ENCODE data around the gene SPI1. TPM values are rescaled to one million over a fixed set of nuclear protein-coding genes. Genes with fewer than 3 reads are reported as not detected.

The SPI1 gene
- total RNA-seq, 1 donor from 2014 or later: 98.2 TPM

DNA sequence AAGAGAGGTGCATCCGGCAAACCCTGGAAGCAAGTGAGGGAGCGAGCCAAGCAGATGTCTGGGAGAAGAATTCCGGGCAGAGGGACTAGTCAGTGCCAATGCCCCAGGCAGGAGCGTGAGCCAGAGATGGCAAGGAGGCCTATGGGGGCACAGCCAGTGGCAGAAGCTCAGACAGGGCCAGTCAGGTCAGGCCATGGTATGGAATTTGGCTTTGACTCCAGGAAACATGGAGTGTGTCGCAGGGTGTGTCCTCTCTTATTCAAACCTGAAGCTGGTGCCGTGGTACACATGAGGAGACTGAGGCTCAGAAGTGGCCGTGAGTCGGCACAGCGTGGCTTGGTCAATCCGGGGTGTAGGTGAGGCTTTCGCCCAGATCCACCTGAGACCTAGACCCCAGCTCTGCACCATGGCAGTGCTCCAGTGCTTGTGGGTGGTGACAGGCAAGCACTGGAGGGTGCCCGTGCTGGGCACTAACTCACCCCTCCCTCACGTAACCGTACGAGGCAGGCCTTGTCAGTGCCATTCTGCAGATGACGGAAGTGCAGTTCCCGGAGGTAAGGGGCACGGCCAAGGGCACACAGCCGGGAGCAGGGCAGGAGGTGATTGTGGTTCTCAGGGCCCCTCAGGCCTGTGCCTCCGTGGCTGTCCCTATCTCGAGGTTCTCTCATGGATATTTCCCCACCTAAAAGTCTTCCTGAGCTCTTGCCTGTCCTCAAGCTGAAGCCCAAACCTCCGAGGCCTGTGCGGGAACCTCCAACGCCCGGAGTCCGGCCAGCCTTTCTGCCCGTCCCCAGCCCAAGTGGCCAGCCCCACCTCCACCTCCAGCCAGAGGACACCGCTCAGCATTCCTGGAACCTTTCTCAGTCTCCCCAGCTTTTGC, 10.6 kb upstream of the SPI1 start:
- no peak for DNase-seq (ENCODE audit: low spot score in 2 of 2)
- TF ChIP-seq, protein P1, sequence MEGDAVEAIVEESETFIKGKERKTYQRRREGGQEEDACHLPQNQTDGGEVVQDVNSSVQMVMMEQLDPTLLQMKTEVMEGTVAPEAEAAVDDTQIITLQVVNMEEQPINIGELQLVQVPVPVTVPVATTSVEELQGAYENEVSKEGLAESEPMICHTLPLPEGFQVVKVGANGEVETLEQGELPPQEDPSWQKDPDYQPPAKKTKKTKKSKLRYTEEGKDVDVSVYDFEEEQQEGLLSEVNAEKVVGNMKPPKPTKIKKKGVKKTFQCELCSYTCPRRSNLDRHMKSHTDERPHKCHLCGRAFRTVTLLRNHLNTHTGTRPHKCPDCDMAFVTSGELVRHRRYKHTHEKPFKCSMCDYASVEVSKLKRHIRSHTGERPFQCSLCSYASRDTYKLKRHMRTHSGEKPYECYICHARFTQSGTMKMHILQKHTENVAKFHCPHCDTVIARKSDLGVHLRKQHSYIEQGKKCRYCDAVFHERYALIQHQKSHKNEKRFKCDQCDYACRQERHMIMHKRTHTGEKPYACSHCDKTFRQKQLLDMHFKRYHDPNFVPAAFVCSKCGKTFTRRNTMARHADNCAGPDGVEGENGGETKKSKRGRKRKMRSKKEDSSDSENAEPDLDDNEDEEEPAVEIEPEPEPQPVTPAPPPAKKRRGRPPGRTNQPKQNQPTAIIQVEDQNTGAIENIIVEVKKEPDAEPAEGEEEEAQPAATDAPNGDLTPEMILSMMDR (IDR thresholded peaks at IDR 0.05): no peak
- Histone ChIP-seq H3K9me3 (no peaks in the 10 kb centered on the region), H3K27ac (no peak overlapping the region), H3K36me3 (no peaks in the 10 kb centered on the region), H3K27me3 (no peaks in the 10 kb centered on the region), H3K4me1 (no peaks in the 10 kb centered on the region), H3K4me3 (no peak overlapping the region)
- intact Hi-C loops (cut with DNase I): no loop called here

DNA sequence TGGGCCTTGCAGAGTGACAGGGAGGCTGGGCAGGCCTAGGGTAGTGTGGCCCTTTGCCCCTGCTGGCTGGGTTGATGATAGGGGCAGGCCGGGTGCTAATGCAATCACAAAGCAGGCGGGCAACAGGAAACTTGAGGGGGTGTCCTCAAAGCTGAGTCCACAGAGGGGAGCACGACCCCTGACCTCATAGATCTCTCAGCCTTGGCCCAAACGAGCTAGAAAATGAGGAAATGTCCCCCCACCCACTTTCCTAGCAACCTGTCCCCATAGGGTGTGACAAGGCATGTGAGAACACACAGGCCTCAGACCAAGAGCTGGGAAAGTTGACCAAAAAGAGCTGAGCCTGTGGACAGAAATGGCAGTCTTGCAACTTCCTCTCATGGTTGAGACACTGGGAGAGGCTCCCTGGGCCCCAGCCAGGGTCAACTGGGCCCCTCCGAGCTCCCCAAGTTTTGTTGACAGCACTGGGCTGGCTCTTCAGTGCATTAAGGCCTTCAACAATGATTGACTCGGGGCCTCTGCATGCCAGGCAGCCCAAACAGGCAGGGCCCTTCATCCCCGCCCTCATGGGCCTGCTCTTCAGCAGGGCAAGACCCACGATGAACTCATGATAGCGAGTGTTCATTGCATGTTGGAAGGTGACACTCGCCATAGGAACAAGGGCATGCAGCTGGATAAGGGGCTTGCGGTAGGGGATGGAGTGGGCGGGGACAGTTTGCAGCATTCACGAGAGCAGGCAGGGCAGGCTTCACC, 9.8 kb upstream of the SPI1 start:
- no peak overlapping the region for H3K27ac ChIP-seq
- no peak for DNase-seq (ENCODE audit: low spot score in 2 of 2)
- H3K4me3 ChIP-seq: no peak overlapping the region
- no peaks in the 10 kb centered on the region for H3K9me3 ChIP-seq
- intact Hi-C loops (cut with DNase I): no loop called here
- no peaks in the 10 kb centered on the region for H3K36me3 ChIP-seq
- no peaks in the 10 kb centered on the region for H3K27me3 ChIP-seq
- H3K4me1 ChIP-seq: no peaks in the 10 kb centered on the region
- TF ChIP-seq, protein P1 (IDR thresholded peaks at IDR 0.05): no peak

DNA sequence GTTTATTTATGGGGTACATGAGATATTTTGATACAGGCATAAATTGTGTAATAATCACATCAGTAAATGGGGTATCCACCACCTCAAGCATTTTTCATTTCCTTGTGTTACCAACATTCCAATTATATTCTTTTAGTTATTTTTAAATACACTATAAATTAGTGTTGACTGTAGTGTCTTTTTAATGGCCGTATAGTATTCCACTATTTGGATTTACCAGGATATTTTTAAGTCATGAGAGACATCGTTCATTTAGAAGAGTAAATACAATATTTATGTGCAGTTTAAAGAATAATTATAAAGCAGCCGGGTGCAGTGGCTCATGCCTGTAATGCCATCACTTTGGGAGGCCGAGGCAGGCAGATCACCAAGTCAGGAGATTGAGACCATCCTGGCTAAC, 6.2 kb upstream of the SPI1 start:
- Histone ChIP-seq H3K27me3 (no peaks in the 10 kb centered on the region), H3K9me3 (no peaks in the 10 kb centered on the region), H3K36me3 (no peaks in the 10 kb centered on the region), H3K27ac (no peak overlapping the region), H3K4me3 (no peak overlapping the region), H3K4me1 (no peaks in the 10 kb centered on the region)
- no peak for DNase-seq (ENCODE audit: low spot score in 2 of 2)
- intact Hi-C loops (cut with DNase I): no loop called here
- TF ChIP-seq, protein P1 (IDR thresholded peaks at IDR 0.05): no peak

GRCh38 chr11:47383071-47383470, 4.7 kb upstream of the SPI1 start:
- intact Hi-C loops (cut with DNase I): no loop called here
- H3K9me3 ChIP-seq: no peaks in the 10 kb centered on the region
- no peak overlapping the region for H3K4me3 ChIP-seq
- H3K27me3 ChIP-seq: no peaks in the 10 kb centered on the region
- H3K4me1 ChIP-seq: no peaks in the 10 kb centered on the region
- H3K36me3 ChIP-seq: no peaks in the 10 kb centered on the region
- DNase-seq (ENCODE audit: low spot score in 2 of 2): no peak
- TF ChIP-seq, protein P1 (IDR thresholded peaks at IDR 0.05): no peak
- H3K27ac ChIP-seq: no peak overlapping the region

GRCh38 chr11:47380078-47380477, 1.7 kb upstream of the SPI1 start:
- Histone ChIP-seq H3K36me3 (no peaks in the 10 kb centered on the region), H3K27ac (no peak overlapping the region), H3K4me3 (no peak overlapping the region), H3K4me1 (no peaks in the 10 kb centered on the region), H3K9me3 (no peaks in the 10 kb centered on the region), H3K27me3 (no peaks in the 10 kb centered on the region)
- TF ChIP-seq, protein P1 (IDR thresholded peaks at IDR 0.05): no peak
- intact Hi-C loops (cut with DNase I): no loop called here
- no peak for DNase-seq (ENCODE audit: low spot score in 2 of 2)

Data from ascending aorta (tissue), 2 donors.